ENCODE results near the gene FSTL5. TPM values are rescaled to one million over a fixed set of nuclear protein-coding genes. Genes with fewer than 3 reads are reported as not detected.

The FSTL5 gene
- total and polyA plus RNA-seq, 8 donors: 0.08 to 1.9 (median 0.16) TPM

GRCh38 chr4:162164906-162165510 is 1.2 kb upstream of the FSTL5 start:
- H3K36me3 ChIP-seq: no peaks in the 10 kb centered on the region
- peaks cover 0 to 9% (median 0%) of the 10 kb centered on the region in 4 donors for H3K27me3 ChIP-seq
- ATAC-seq (no peak), FAIRE-seq (no peak), DNase-seq (no peak)
- no peak overlapping the region for H3K27ac ChIP-seq
- H3K4me3 ChIP-seq: no peak overlapping the region
- H3K9me3 ChIP-seq: no peaks in the 10 kb centered on the region
- H3K4me1 ChIP-seq: peaks cover 0 to 4% (median 4%) of the 10 kb centered on the region in 3 donors
- intact Hi-C loops (cut with DNase I): no loop called here
- TF ChIP-seq CTCF (IDR thresholded peaks at IDR 0.05): no peak

- Histone ChIP-seq H3K27me3 (peaks cover 0 to 3% (median 0%) of the 10 kb centered on the region in 4 donors), H3K27ac (no peak overlapping the region), H3K36me3 (no peaks in the 10 kb centered on the region), H3K4me1 (peaks cover 0 to 4% (median 4%) of the 10 kb centered on the region in 3 donors), H3K9me3 (no peaks in the 10 kb centered on the region), H3K4me3 (no peak overlapping the region)
- FAIRE-seq (no peak), ATAC-seq (no peak), DNase-seq (no peak)
- TF ChIP-seq CTCF (IDR thresholded peaks at IDR 0.05): no peak
- 14 to 16% methylated on average over 2 of the region's 2 CpGs for WGBS, 2 donors
- intact Hi-C loops (cut with DNase I): no loop called here
Observed at GRCh38 chr4:162162672-162163071, 1.1 kb downstream of the FSTL5 start.

- FAIRE-seq: no peak
- WGBS, 2 donors: 55 to 56% methylated on average over 2 of the region's 2 CpGs
- Histone ChIP-seq H3K27ac (no peak overlapping the region), H3K27me3 (peaks cover 0 to 3% (median 0%) of the 10 kb centered on the region in 4 donors), H3K4me1 (no peaks in the 10 kb centered on the region), H3K4me3 (no peak overlapping the region), H3K36me3 (no peaks in the 10 kb centered on the region), H3K9me3 (no peaks in the 10 kb centered on the region)
- no peak for TF ChIP-seq CTCF (IDR thresholded peaks at IDR 0.05)
- ATAC-seq: peak in 1 of 4 donors; percentile 50
- intact Hi-C loops (cut with DNase I): no loop called here
- DNase-seq: no peak
Observed at GRCh38 chr4:162157241-162157640, 6.6 kb downstream of the FSTL5 start.

GRCh38 chr4:162154862-162155540 is 8.8 kb downstream of the FSTL5 start:
- H3K36me3 ChIP-seq: no peaks in the 10 kb centered on the region
- intact Hi-C loops (cut with DNase I): no loop called here
- DNase-seq: no peak
- no peaks in the 10 kb centered on the region for H3K9me3 ChIP-seq
- no peak overlapping the region for H3K4me3 ChIP-seq
- no peaks in the 10 kb centered on the region for H3K27me3 ChIP-seq
- no peaks in the 10 kb centered on the region for H3K4me1 ChIP-seq
- FAIRE-seq: no peak
- 59 to 61% methylated on average over 7 of the region's 7 CpGs for WGBS, 2 donors
- no peak overlapping the region for H3K27ac ChIP-seq
- TF ChIP-seq CTCF (IDR thresholded peaks at IDR 0.05): no peak
- ATAC-seq: no peak

- H3K4me1 ChIP-seq: no peaks in the 10 kb centered on the region
- no peak overlapping the region for H3K27ac ChIP-seq
- intact Hi-C loops (cut with DNase I): no loop called here
- WGBS, 2 donors: 15 to 20% methylated on average over 4 of the region's 4 CpGs
- H3K27me3 ChIP-seq: no peaks in the 10 kb centered on the region
- no peak for DNase-seq
- no peaks in the 10 kb centered on the region for H3K36me3 ChIP-seq
- TF ChIP-seq CTCF (IDR thresholded peaks at IDR 0.05): no peak
- H3K9me3 ChIP-seq: no peaks in the 10 kb centered on the region
- H3K4me3 ChIP-seq: no peak overlapping the region
- FAIRE-seq: no peak
- no peak for ATAC-seq
Observed at GRCh38 chr4:162151850-162152249, 11.9 kb downstream of the FSTL5 start.
